HEK293T (cell line): Measurements from ENCODE around the gene ANO5.

Experiments
- CTCF ChIA-PET: fragments of 350-600 bp; formaldehyde crosslinking; extraction: SDS; loops from one replicate; lab custom pipeline; 2021; ENCODE audit warnings: antibody characterized with exemption, inconsistent platforms; lab: Yijun Ruan, JAX
- POLR2A ChIA-PET: fragments of 350-600 bp; formaldehyde crosslinking; extraction: SDS; loops from one replicate; lab custom pipeline; 2020; ENCODE audit warnings: antibody characterized with exemption, inconsistent platforms; lab: Yijun Ruan, JAX
- DNase-seq: peaks from one replicate; pipeline ENCODE4 v3.0.0; 2012; ENCODE audit warnings: mixed read lengths; ENCODE audit errors: extremely low spot score
- ARNT ChIP-seq: fragments of 450-650 bp; IDR thresholded peaks from 2 replicates; pipeline ENCODE4 v1.6.1; 2017; ENCODE audit warnings: mild to moderate bottlenecking
- BHLHE40 ChIP-seq: fragments of 450-650 bp; IDR thresholded peaks from 2 replicates; pipeline ENCODE4 v1.6.1; 2016; ENCODE audit warnings: mild to moderate bottlenecking, moderate library complexity, borderline replicate concordance
- CTBP1 ChIP-seq: fragments of 450-650 bp; IDR thresholded peaks from 2 replicates; pipeline ENCODE4 v1.6.1; 2016; ENCODE audit warnings: borderline replicate concordance
- ELF4 ChIP-seq: fragments of 450-650 bp; IDR thresholded peaks from 2 replicates; pipeline ENCODE4 v1.6.1; 2017; ENCODE audit warnings: antibody characterized with exemption
- FOXA1 ChIP-seq: fragments of 450-650 bp; IDR thresholded peaks from 2 replicates; pipeline ENCODE4 v1.6.1; 2016; ENCODE audit warnings: mild to moderate bottlenecking
- FOXK2 ChIP-seq: fragments of 450-650 bp; IDR thresholded peaks from 2 replicates; pipeline ENCODE4 v1.6.1; 2016; ENCODE audit warnings: mild to moderate bottlenecking
- FOXM1 ChIP-seq: fragments of 450-650 bp; IDR thresholded peaks from 2 replicates; pipeline ENCODE4 v1.6.1; 2017; ENCODE audit warnings: mild to moderate bottlenecking, borderline replicate concordance
- HDGF ChIP-seq: fragments of 450-650 bp; IDR thresholded peaks from 2 replicates; pipeline ENCODE4 v1.6.1; 2017; ENCODE audit warnings: antibody characterized with exemption, borderline replicate concordance
- L3MBTL2 ChIP-seq: fragments of 450-650 bp; conservative IDR thresholded peaks from 2 replicates; pipeline ENCODE4 v1.6.1; 2016; ENCODE audit warnings: mild to moderate bottlenecking
- LEF1 ChIP-seq: fragments of 450-650 bp; IDR thresholded peaks from 2 replicates; pipeline ENCODE4 v1.6.1; 2017; ENCODE audit warnings: mild to moderate bottlenecking, borderline replicate concordance
- NFRKB ChIP-seq: fragments of 450-650 bp; IDR thresholded peaks from 2 replicates; pipeline ENCODE4 v1.6.1; 2016; ENCODE audit warnings: mild to moderate bottlenecking, moderate library complexity
- PKNOX1 ChIP-seq: fragments of 450-650 bp; IDR thresholded peaks from 2 replicates; pipeline ENCODE4 v1.6.1; 2016
- SP1 ChIP-seq: fragments of 450-650 bp; IDR thresholded peaks from 2 replicates; pipeline ENCODE4 v1.6.1; 2017
- SUZ12 ChIP-seq: fragments of 450-650 bp; IDR thresholded peaks from 2 replicates; pipeline ENCODE4 v1.6.1; 2016; ENCODE audit warnings: mild to moderate bottlenecking
- TARDBP ChIP-seq: fragments of 450-650 bp; IDR thresholded peaks from 2 replicates; pipeline ENCODE4 v1.6.1; 2016
- ZNF384 ChIP-seq: fragments of 450-650 bp; IDR thresholded peaks from 2 replicates; pipeline ENCODE4 v1.6.1; 2016

Gene ANO5

GRCh38 chr11:22208151-22208858 lies 15.4 kb downstream of the ANO5 start:
- POLR2A ChIA-PET: no interaction called here
- no peak for DNase-seq
- CTCF ChIA-PET: no interaction called here
- no peak for TF ChIP-seq BHLHE40
- TF ChIP-seq ZNF384: no peak
- TF ChIP-seq PKNOX1: no peak
- no peak for TF ChIP-seq FOXA1
- TF ChIP-seq CTBP1: no peak
- TF ChIP-seq TARDBP: no peak
- TF ChIP-seq ELF4: no peak
- no peak for TF ChIP-seq NFRKB
- no peak for TF ChIP-seq L3MBTL2
- TF ChIP-seq SUZ12: no peak
- no peak for TF ChIP-seq FOXK2
- TF ChIP-seq LEF1: no peak

- ChIA-PET POLR2A (no interaction called here), CTCF (no interaction called here)
- TF ChIP-seq TARDBP (no peak), HDGF (no peak), FOXK2 (no peak)
- DNase-seq: no peak
These were observed 24.1 kb downstream of the ANO5 start for GRCh38 chr11:22216940-22217339.

- ChIA-PET CTCF (no interaction called here), POLR2A (no interaction called here)
- no peak for DNase-seq
- TF ChIP-seq PKNOX1 (no peak), ZNF384 (no peak), HDGF (no peak), L3MBTL2 (no peak), SUZ12 (no peak), FOXK2 (no peak), LEF1 (no peak), FOXA1 (no peak), SP1 (no peak), ELF4 (no peak), NFRKB (no peak), FOXM1 (no peak), CTBP1 (no peak), ARNT (no peak), TARDBP (no peak)
These were observed 28.3 kb downstream of the ANO5 start for GRCh38 chr11:22221143-22221542.

GRCh38 chr11:22225190-22225589 lies 32.3 kb downstream of the ANO5 start:
- ChIA-PET POLR2A (no interaction called here), CTCF (no interaction called here)
- TF ChIP-seq FOXA1: no peak
- TF ChIP-seq LEF1: no peak
- no peak for TF ChIP-seq L3MBTL2
- no peak for TF ChIP-seq PKNOX1
- no peak for TF ChIP-seq BHLHE40
- no peak for TF ChIP-seq SP1
- no peak for TF ChIP-seq ZNF384
- no peak for TF ChIP-seq ELF4
- no peak for TF ChIP-seq SUZ12
- no peak for TF ChIP-seq ARNT
- TF ChIP-seq FOXK2: no peak
- TF ChIP-seq CTBP1: no peak
- TF ChIP-seq NFRKB: no peak
- TF ChIP-seq HDGF: no peak
- TF ChIP-seq FOXM1: no peak
- no peak for DNase-seq

- CTCF ChIA-PET: no interaction called here
- no peak for TF ChIP-seq ARNT
- no peak for TF ChIP-seq FOXM1
- TF ChIP-seq SUZ12: no peak
- no peak for TF ChIP-seq FOXA1
- TF ChIP-seq HDGF: no peak
- POLR2A ChIA-PET: no interaction called here
- DNase-seq: no peak
These were observed 41.9 kb downstream of the ANO5 start for GRCh38 chr11:22234743-22235142.

- TF ChIP-seq FOXM1 (no peak), CTBP1 (no peak), L3MBTL2 (no peak), LEF1 (no peak), NFRKB (no peak), SP1 (no peak), SUZ12 (no peak), FOXK2 (no peak)
- DNase-seq: peak; percentile 54
- ChIA-PET POLR2A (interaction anchor here (1.0 kb wide), 1 partner anchor 52 kb away, joined by 4 read pairs; the partner anchor contains the start of gene ANO5), CTCF (interaction anchor here (0.6 to 1.1 kb wide), 2 partner anchors 15 to 82 kb away, joined by 3 to 5 read pairs; no protein-coding TSS in a partner anchor)
These were observed 52.2 kb downstream of the ANO5 start for GRCh38 chr11:22244986-22245592.
